Esophagus mucosa (tissue), 1 donor: ENCODE measurements around the gene MAJIN. TPM values are rescaled to one million over a fixed set of nuclear protein-coding genes. Genes with fewer than 3 reads are reported as not detected.
"Not testable (repeated sequence)": the region's sequence is repeated elsewhere in the genome, so short reads cannot be mapped to it uniquely, and the experiment has no call there.

ENCODE experiments used
- ATAC-seq: fragments of 200-7000 bp; cut with Tn5 transposase; one replicate; pipeline ENCODE4 v1.9.1; 2020
- total RNA-seq: library from RNA; stranded (reverse); gene quantifications from one replicate; pipeline ENCODE4 v1.2.4, GENCODE V29; 2023
- donor health status: DM: yes; HTN: yes; CAD: no.

MAJIN gene
- total RNA-seq, 1 donor from 2014 or later: not detected

DNA sequence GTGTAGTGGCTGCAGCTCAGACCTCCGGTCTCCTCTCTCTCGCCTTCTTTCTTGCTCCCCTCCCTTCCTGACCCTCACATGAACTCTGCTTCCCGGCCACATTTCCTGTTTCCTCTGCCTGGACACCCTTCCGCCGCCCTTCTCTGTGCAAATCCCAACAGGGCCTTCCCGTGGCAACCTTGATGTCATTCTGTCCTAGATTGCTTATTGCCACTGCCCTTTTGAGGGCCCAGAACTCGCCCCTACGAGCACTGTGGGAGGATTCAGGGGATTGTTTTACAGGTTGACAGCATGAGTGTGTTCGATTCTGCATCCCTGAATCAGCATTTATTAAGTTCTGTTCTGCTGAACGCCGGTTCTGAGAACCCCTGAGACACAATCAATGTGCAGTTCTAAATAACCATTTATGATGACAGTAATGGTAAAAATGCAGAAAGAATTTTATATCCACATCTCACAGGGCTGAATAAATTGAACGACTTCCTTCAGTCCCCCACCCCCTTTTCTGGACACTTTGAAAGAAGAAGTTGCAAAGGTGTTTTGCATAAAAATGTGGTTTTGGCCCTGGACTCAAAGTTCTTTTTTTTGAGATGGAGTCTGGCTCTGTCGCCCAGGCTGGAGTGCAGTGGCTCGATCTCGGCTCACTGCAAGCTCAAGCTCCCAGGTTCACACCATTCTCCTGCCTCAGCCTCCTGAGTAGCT lies 18.5 kb upstream of the MAJIN start:
- no peak for ATAC-seq

DNA sequence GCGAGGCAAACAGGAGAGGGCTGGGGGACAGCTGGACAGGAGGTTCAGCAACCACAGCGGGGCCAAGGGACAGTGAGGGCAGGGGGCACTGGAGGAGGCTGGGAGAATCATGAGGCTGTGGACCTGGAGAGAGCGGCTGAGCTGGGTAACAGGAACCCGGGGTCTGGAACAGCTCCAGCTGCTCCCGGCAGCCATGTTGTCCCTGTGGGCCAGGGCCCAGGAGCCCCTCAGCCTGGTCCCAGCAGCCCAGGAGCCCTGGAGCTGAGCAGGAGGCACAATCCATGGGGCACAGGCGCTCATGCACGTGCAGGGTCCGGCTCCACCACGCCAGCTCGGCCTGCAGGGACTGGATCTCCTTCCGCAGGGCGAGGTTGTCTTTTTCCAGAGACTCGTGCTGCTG lies 17.5 kb upstream of the MAJIN start:
- peak; percentile 23 for ATAC-seq

DNA sequence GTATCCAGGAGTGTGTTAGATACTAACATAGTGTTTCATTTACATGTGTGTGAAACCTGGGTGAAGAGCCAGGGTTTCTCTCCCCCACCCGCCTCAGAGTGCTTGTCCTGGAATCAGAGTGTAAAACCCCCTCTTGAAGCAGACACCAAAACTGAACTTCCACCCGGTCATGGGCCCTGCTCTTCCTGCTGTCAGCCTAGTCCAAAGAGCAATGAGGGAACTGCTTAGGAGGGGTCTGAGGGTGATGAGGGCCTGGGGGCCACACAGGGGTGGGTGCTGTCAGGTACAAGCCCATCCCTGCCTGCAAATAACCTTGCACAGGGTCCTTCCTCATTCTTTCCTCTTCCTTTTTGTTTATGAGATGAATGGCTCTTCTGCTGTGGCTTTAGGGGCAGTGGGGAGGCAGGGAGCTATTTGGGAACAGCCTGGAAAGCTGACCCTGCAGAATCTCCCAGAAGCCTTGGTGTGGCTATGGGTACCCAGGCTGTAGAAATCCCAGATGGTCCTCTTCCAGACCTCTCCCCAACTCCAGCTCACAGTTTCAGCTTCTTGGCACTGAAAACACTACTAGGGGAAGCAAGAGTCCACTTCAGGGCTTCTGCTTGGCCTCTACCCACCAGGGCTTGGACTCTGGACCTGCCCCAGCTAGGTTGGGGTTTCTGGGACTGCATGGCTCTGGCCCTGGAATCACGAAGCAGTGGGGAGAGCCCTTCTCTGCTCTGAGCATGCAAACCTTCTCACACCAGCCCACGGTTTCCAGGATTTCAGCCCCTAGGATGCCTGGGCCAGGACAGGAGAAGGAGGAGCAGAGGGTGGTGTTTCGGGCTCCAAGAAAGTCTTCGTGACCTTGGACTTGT lies 16.3 kb upstream of the MAJIN start:
- no peak for ATAC-seq

DNA sequence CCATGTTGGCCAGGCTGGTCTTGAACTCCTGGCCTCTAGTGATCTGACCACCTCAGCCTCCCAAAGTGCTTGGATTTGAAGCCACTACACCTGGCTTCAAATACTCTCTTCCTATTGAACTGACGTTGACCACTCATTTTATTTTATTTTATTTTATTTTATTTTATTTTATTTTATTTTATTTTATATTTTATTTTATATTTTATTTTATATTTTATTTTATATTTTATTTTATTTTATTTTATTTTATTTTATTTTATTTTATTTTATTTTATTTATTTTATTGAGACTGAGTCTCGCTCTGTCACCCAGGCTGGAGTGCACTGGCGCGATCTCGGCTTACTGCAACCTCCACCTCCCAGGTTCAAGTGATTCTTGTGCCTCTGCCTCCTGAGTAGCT lies 11.4 kb upstream of the MAJIN start:
- not testable (repeated sequence) for ATAC-seq

DNA sequence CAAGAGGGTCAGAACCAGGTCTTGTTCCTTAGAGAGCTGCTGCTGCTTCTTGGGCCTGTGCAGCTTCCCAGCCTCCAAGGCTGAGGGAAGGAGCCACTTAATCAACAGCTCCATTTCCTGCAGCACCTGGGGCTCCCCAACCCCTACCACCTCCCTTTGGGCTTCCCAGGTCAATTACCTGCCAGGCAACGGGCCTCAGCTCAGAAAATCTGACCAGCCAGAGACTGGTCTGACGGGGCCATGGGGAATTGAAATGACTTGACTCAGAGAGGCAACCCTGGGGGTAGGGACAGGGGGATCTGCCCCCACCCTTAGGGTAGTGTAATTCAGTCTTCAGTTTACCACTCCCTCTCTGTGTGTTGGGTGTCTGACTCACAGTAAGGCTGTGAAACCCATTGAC lies 4.7 kb upstream of the MAJIN start:
- no peak for ATAC-seq

DNA sequence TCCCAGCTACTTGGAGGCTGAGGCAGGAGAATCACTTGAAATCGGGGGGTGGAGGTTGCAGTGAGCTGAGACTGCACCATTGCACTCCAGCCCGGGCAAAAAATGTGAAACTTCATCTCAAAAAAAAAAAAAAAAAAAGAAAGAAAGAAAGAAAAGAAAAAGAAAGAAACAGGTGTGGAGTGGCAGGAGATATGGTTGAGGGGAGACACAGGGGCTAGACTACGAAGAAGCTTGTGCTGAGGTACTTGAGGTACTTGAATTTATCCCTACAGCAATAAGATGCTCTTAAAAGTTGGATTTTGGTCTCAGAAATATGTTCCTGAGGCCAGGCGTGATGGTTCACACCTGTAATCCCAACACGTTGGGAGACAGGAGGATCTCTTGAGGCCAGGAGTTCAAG lies 2.2 kb upstream of the MAJIN start:
- ATAC-seq: no peak

DNA sequence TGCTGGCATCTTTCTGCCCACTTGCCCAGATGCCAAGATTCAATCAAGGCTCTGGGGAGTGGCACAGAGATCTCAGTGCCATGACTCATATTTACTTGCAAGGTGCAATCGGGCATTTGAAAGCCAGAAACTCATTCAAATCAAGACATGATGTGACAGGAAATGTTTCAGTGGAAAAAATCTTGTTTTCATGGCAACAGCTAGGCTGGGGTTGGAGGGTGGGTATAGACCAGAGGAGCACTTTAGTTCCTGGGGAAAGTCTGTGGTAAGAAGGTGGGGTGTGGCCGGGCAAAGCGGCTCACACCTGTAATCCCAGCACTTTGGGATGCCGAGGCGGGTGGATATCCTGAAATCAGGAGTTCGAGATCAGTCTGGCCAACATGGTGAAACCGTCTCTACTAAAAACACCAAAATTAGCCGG lies 1.2 kb downstream of the MAJIN start:
- ATAC-seq: peak; percentile 86

DNA sequence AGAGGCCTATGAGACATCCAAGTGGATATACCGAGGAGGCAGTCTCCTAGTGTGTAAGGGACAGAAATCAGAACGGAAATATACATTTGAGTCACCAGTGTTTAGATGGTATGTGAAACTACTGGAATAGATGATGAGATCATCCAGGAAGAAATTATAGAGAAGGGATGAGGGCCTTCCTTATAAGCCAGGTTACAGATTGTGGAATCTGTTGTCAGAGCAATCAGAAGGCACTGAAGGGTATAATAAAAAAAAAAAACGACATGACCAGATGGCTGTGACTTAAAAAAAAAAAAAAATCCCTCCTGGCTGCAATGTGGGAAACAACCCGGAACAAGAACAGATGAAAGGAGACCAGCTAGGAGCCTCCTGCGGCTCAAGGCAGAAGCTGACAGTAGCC lies 2.7 kb downstream of the MAJIN start:
- ATAC-seq: peak; percentile 83

DNA sequence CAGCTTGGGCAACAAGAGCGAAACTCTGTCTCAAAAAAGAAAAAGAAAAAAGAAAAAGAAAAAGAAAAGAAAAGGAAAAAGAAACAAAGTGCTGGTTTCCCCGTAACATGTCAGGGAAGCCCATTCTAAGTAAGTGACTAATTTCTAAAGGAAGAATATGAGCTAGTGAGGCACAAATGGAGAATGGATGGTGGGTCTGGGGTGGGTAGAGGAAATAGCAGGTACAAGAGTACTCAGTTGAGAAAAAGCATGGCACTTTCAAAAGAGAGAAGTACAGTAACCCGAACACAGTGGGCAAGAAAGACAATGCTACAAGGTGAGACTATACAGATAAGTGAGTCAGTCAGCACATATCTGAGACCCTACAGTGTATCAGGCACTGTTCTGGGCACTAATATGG lies 4.5 kb downstream of the MAJIN start:
- no peak for ATAC-seq

DNA sequence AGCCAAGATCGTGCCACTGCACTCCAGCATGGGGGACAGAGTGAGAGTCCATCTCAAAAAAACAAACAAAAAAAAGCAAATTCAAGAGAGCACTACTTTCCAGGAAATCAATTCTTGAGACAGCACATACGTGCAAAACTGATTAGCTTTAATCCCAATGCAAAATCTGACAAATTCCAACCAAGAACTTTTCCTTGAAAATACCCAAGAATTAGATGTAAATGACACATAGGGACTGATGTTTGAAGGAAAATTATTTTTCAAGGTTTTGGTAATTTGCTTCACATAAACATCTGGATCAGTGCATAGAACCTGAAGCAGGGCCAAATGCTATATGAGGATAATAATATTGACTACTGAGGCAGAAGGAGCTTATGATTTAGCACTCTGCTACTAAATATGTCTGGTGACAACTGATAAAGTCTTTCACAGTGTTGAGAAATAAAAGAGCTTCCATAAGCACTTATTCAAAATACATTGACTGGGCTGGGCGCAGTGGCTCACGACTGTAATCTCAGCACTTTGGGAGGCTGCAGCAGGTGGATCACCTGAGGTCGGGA lies 8.8 kb downstream of the MAJIN start:
- no peak for ATAC-seq

DNA sequence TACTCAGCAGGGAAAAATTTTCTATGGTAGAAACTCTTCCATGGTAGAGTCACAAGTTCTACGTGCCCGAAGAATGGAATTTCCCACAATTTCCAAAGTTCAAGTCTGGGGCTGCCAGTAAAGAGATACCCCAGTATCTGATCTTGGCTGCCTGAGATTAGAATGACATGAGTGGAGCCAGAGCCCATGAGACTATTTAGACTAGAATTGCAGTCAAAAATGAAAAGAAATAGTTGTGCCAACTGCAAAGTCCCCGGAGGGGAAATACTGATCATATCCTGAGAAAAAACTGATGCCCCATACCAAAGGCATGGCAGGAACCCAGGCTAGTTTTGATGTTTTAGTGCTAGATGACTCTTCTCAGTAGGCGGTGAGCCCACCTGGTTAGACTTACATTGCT lies 11.2 kb downstream of the MAJIN start:
- no peak for ATAC-seq

DNA sequence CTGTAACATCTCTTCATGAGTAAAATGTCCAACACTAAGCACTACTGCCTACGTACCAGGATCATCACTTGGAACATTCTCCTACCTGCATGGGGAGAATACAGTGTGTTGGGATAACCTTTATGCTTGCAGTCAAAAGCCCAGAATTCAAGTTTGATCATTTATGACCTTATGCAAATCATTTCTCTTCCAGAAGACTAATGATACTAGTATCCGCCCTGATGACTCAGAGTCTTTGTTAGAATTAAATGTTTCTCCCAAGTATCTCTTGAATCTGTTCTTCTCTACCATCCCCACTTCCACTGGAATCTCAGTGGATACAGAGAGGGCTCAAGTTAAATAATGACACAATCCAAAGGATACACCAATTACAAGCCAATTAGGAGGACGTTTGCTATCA lies 12.4 kb downstream of the MAJIN start:
- ATAC-seq: peak; percentile 74

DNA sequence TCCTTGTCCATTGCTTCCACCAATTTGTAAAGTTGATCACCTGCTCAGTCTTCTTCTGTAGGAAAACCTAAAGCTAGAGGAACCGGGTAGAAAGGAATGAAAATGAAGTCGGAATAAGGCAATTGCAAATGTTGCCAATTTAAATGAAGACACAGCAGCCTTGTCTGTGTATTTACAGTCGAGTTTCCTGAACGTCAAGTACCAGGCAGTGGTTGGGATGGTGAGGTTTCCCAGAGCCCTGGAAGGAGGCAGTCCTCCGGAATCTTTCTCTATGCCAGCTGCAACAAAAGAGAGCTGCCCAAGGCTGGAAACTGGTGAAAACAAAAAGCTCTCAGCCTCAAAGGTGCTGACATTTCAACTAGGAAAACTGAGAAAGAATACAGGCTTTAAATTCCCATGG lies 17.7 kb downstream of the MAJIN start:
- ATAC-seq: no peak

DNA sequence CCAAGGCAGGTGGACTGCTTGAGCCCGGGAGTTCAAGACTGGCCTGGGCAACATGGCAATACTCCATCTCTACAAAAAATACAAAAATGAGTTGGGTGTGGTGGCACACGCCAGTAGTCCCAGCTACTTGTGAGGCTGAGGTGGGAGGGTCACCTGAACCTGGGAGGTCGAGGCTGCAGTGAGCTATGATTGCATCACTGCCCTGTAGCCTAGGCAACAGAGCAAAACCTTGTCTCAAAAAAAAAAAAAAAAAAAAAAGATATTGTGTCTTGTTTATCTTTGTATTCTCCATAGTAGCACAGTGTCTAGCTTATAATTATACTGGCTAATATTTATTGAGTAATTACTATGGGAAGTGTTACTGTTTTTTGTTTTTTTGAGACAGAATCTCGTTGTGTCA lies 20.4 kb downstream of the MAJIN start:
- no peak for ATAC-seq

DNA sequence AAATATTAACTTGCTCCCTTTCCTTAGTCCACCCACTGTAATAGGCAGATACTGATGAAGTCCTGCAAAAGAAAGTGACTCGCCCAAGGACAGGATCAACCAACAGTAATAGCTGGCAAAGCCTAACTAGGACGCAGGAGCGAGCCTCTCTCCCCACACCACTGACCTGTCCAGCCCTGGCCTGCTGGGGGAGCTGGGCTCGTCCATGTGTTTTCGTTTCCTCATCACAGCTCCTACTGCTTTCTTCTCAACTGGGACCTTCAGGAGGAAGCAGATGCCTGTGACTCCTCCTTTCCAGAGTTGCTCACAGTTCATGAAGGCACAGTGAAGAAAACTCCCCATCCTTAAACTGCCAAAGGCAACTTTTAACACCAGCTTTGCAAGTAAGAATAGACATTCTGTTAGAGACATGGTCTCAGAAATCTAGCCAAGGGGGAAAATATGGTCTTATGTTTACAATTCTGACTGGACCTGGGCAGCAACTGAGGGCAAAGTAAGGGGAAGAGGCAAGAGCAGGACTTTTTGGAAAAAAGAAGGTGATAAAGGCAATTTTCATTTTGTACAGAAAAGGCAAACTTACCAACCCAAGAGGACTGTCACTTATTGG lies 24.6 kb downstream of the MAJIN start:
- ATAC-seq: no peak

DNA sequence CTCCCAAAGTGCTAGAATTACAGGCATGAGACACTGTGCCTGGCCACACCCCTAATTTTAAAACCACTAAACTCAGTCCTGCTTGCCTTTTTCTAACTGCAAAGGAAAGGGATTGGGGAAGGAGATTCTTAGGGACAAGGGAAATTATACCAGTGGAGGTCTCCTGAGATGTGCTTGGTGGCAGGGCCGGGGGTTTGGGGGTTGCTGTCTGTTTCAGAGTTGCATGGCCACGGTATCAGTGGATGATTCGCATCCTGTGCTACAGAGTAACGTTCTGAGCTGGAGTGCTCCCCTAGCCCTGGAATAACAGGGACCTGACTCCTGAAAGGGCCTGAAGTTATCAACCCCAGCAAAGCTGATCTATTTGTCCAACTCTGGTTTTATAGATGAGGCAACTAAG lies 35.4 kb downstream of the MAJIN start:
- no peak for ATAC-seq

DNA sequence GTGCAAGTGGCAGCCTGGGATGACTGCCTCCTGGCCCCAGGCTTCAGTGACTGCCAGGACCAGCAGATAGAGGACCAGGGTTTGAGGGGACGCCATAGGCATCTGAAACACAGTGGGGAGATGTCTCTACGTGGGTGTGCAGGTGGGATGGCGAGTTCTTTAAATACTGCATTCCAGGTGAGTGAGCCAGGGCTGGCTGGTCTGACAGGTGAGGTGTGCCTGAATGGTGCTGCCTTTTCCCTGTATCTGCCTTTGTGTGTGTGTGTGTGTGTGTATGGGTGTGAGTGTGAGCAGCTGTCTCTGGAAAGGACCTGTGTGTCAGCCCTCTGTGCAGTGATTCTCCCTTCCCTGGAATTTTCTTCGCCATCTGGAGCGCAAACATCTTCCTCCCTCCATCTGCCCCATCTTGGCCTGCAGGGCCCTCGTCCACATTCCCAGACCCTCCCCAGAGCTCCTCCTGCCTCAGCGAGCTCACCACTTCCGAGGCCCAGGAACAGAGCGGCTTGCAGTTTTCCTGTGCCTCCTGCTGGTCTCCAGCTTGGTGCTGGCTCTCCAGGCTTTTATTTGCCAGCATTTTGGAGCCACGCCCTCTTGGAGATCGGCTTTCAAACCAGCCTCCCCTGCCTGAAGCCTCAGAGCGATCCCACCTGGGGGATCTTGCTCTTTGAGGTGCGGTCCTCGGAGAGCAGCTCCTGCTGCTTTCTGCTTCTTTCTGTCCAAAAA lies 36.4 kb downstream of the MAJIN start, which contains the start of gene GPHA2:
Gene GPHA2 (minus strand): TSS at position 535 of the 723 bp plus-strand sequence. CDS start 433 bp downstream, at position 102.
- ATAC-seq: peak; percentile 32

DNA sequence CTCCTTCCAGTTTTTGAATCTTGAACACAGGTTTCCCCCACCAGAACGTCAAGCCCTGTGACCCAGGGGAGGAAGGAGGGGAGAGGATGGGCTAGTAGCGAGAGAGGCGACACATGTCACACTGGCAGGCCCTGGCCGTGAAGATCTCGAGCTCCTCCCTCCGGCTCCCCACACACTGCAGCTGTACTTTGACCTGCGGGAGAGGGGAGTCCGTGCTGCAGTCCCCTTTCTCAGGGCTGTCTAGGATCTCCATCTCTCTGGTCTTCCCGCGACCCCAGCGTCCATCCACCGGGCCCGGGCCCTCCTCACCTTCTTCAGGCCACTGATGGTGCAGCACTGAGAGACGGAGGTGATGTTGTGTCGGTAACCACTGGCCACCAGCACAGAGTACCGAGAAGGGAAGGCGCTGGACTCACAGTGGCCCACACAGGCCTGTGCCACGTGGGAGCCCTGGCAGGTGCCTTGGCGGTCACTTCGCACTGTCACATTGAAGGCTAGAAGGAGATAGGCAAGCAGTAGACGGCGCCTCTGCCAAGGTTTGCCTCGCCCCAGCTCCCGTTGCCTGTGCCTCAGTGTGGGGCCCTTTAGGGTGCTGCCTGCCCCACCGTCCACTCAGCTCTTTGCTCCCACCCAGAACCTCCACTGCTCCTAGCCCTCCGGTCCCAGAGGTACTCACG lies 37.1 kb downstream of the MAJIN start:
- peak; percentile 9 for ATAC-seq

DNA sequence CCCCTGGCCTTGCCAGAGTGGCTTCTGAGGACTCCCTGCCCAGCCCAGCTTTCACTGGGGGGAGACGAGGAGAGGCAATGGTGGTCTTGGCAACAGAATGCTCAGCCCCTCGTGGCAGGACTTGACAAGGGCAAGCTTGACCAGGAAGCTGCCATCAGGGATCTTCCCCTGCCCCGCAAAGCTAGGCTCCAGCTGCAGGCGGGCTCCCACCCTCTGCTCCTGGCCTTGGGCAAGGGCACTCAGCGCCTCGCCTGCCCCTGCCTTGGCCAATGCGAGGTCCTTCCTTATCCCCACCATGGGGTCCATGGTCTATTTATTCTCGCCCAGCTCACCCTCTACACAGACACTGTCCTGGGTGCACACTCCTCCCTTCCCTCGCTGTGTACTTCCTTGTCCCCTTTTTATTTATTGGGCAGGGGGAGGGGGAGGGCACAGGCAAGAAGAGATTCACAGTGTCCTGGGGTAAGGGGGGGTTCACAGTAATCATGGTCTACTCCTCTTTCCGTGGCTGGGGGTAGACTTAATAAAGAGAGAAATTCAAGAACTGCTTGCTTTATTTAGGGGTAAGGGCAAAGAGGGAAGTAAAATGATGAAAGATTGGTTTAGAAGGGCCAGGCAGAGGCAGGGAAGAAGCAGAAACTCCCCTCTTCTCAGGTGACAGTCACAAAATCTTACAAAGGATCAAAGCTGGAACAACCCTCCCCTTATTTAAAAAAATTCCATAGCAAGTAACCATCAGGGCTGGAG lies 37.8 kb downstream of the MAJIN start:
- peak; percentile 10 for ATAC-seq

DNA sequence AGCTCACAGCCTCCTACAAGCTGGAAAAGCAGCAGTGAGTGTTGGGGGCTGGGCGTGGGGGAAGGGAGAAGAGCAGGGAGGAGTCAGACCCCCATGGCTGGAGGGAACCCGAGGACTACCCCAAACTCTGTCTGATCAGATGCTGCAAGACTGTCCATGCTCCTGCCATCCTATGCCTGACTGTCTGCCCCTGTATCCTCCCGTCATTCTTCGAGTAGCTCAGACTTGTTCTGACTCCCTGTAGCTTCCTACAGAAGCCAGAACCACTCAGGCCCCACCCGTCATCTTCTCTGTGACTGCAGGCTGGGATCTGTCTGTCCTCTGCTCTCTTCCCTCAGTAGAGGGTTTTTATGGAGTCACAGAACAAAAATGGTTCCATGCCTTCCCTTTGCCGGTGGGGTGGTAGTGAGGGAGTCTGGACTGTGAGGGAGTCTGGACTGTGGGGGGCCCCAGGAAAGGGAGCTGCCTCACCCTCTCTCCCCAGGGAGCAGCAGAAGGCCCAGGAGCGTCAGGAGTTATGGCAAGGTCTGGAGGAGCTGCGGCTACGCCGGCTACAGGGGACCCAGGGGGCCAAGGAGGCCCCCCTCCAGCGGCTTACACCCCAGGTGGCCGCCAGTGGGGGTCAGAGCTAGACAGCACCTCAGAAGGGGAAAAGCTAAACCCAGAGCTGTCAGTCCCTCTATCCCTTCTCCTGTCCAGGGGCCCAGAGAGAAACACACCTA lies 38.5 kb downstream of the MAJIN start:
- no peak for ATAC-seq
